HCT116 (cell line): ENCODE data around the gene ABHD4. TPM values are rescaled to one million over a fixed set of nuclear protein-coding genes. Genes with fewer than 3 reads are reported as not detected.

ENCODE experiments used
- ATAC-seq: fragments of 200-7000 bp; cut with Tn5 transposase; 2 replicates; pipeline ENCODE4 v1.9.1; 2020; ENCODE audit warnings: mild to moderate bottlenecking, moderate library complexity
- BruUV-seq: library from RNA; stranded (reverse); fragments of 400-500 nt; replicated peaks from 2 replicates; lab custom pipeline; 2021; lab: Mats Ljungman, UMichigan
- CTCF ChIA-PET: fragments of 300-600 bp; sonication (Branson Sonifier 250); formaldehyde crosslinking; loops from one replicate; lab custom pipeline; 2021; ENCODE audit warnings: antibody characterized with exemption; lab: Charles Lee
- POLR2A ChIA-PET: fragments of 300-600, 350-600 bp; sonication (Branson Sonifier 250); formaldehyde crosslinking; loops from one replicate; lab custom pipeline; 2021; ENCODE audit warnings: antibody characterized with exemption; lab: Charles Lee
- RAD21 ChIA-PET, 2 experiments: fragments of 300-600 bp; sonication (Branson Sonifier 250); formaldehyde crosslinking; loops; one replicate each; lab custom pipeline; 2023; ENCODE audit warnings: low total read pairs in 2 of 2; ENCODE audit not compliant: uncharacterized antibody in 2 of 2, unreplicated experiment in 2 of 2, low non-redundant PET in 1 of 2; lab: Charles Lee
- DNase-seq: peaks from one replicate; pipeline ENCODE4 v3.0.0-alpha.2; 2010; ENCODE audit warnings: low read depth, low spot score
- H2AFZ ChIP-seq: fragments of 200-600 bp; shearing (Covaris generic), sonication (generic); 2 replicates; pipeline ENCODE4 v1.6.1; 2017; ENCODE audit warnings: low read depth, mixed run types, mixed read lengths, antibody characterized with exemption, low read length; ENCODE audit not compliant: poor library complexity, severe bottlenecking
- H3K27ac ChIP-seq: 2 replicates; pipeline ENCODE4 v1.5.1; 2012; ENCODE audit warnings: low read depth, low read length
- H3K27me3 ChIP-seq: fragments of 200-600 bp; sonication (generic); 2 replicates; pipeline ENCODE4 v1.6.1; 2016; ENCODE audit warnings: mixed run types, low read length, mixed read lengths; ENCODE audit not compliant: insufficient read depth
- H3K36me3 ChIP-seq, 2 experiments: fragments of 200-500 bp in 1 of 2; fragments of 200-600 bp in 1 of 2; sonication (Bioruptor generic) in 1 of 2; sonication (generic) in 1 of 2; 2 replicates each; pipeline versions ENCODE4 v1.5.1 to v1.6.1; 2014 to 2016; ENCODE audit warnings: low read length in 2 of 2, inconsistent platforms in 1 of 2, mixed read lengths in 1 of 2, mixed run types in 1 of 2; ENCODE audit not compliant: insufficient read depth in 2 of 2, control insufficient read depth in 1 of 2
- H3K4me1 ChIP-seq, 2 experiments: fragments of 200-600 bp in 1 of 2; sonication (generic) in 1 of 2; 2 replicates each; pipeline versions ENCODE4 v1.5.1 to v1.6.1; 2012 to 2017; ENCODE audit warnings: low read length in 2 of 2, inconsistent platforms in 1 of 2, mild to moderate bottlenecking in 1 of 2, mixed read lengths in 1 of 2, mixed run types in 1 of 2, moderate library complexity in 1 of 2; ENCODE audit not compliant: insufficient read depth in 2 of 2, control insufficient read depth in 1 of 2
- H3K4me2 ChIP-seq: fragments of 200-600 bp; sonication (generic); 2 replicates; pipeline ENCODE4 v1.6.1; 2017; ENCODE audit warnings: mixed run types, low read length, mixed read lengths
- H3K4me3 ChIP-seq, 2 experiments: fragments of 200-600 bp in 1 of 2; sonication (generic) in 1 of 2; replicated peaks in 1 of 2; 2 replicates each; pipeline ENCODE4 v1.5.1; 2011 to 2016; ENCODE audit warnings: low read length in 2 of 2, control low read depth in 1 of 2, low read depth in 1 of 2, mild to moderate bottlenecking in 1 of 2, mixed read lengths in 1 of 2, mixed run types in 1 of 2
- H3K79me2 ChIP-seq: fragments of 200-600 bp; sonication (generic); 2 replicates; pipeline ENCODE4 v1.6.1; 2017; ENCODE audit warnings: mild to moderate bottlenecking, mixed run types, low read length, moderate library complexity, mixed read lengths; ENCODE audit not compliant: insufficient read depth
- H3K9ac ChIP-seq: fragments of 200-600 bp; sonication (generic); 2 replicates; pipeline ENCODE4 v1.6.1; 2016; ENCODE audit warnings: low read length, mixed read lengths
- H3K9me2 ChIP-seq: fragments of 200-600 bp; sonication (generic), shearing (Covaris generic); 2 replicates; pipeline ENCODE4 v1.6.1; 2017; ENCODE audit warnings: mixed run types, mild to moderate bottlenecking, moderate library complexity; ENCODE audit not compliant: insufficient read depth
- H3K9me3 ChIP-seq, 2 experiments: fragments of 200-500 bp in 1 of 2; fragments of 200-600 bp in 1 of 2; sonication (Bioruptor generic) in 1 of 2; sonication (generic) in 1 of 2; 2 replicates each; pipeline ENCODE4 v1.6.1; 2014 to 2017; ENCODE audit warnings: low read length in 2 of 2, mixed read lengths in 2 of 2, inconsistent platforms in 1 of 2, low read depth in 1 of 2, mild to moderate bottlenecking in 1 of 2, mixed run types in 1 of 2, moderate library complexity in 1 of 2; ENCODE audit not compliant: control insufficient read depth in 1 of 2, insufficient read depth in 1 of 2
- H4K20me1 ChIP-seq: fragments of 200-600 bp; sonication (generic), shearing (Covaris generic); 2 replicates; pipeline ENCODE4 v1.6.1; 2017; ENCODE audit warnings: mixed run types, mild to moderate bottlenecking, moderate library complexity; ENCODE audit not compliant: insufficient read depth
- ELF1 ChIP-seq: IDR thresholded peaks from 2 replicates; pipeline ENCODE4 v1.6.1; 2012; ENCODE audit warnings: low read depth, borderline replicate concordance
- FOSL1 ChIP-seq: IDR thresholded peaks from 2 replicates; pipeline ENCODE4 v1.6.1; 2012; ENCODE audit warnings: low read depth
- SIN3A ChIP-seq: IDR thresholded peaks from 2 replicates; pipeline ENCODE4 v1.6.1; 2012; ENCODE audit warnings: low read depth
- SRF ChIP-seq: IDR thresholded peaks from 2 replicates; pipeline ENCODE4 v1.6.1; 2012; ENCODE audit warnings: low read depth
- TCF7L2 ChIP-seq: IDR thresholded peaks from 2 replicates; pipeline ENCODE4 v1.7.0; 2011; ENCODE audit warnings: borderline replicate concordance, inconsistent platforms; ENCODE audit not compliant: insufficient read depth, insufficient read length; ENCODE audit errors: extremely low read depth
- ZFX ChIP-seq: fragments of 450-650 bp; IDR thresholded peaks from 2 replicates; pipeline ENCODE4 v1.6.1; 2017
- intact Hi-C: fragments of 100-400 bp; cut with micrococcal nuclease; formaldehyde crosslinking; loops from 2 replicates; pipeline ENCODE4 v1.10.0; 2022
- total RNA-seq: library from RNA; stranded (reverse); gene quantifications from one replicate; pipeline ENCODE4 v1.2.1, GENCODE V29; 2021; ENCODE audit not compliant: unreplicated experiment
- TF ChIP-seq, protein P1 (sequence below): IDR thresholded peaks from 2 replicates; pipeline ENCODE4 v1.6.1; 2012
- TF ChIP-seq, protein P2 (sequence below), 3 experiments: fragments of 200-600 bp in 1 of 3; sonication (generic) in 1 of 3; IDR thresholded peaks in 2 of 3; conservative IDR thresholded peaks in 1 of 3; 2 replicates each; pipeline ENCODE4 v1.5.1; 2012 to 2017; ENCODE audit warnings: low read depth in 2 of 3, low read length in 2 of 3, antibody characterized with exemption in 1 of 3, borderline replicate concordance in 1 of 3, control low read depth in 1 of 3, mild to moderate bottlenecking in 1 of 3, mixed read lengths in 1 of 3, mixed run types in 1 of 3, moderate library complexity in 1 of 3; ENCODE audit not compliant: insufficient read depth in 1 of 3
- TF ChIP-seq, protein P3 (sequence below): IDR thresholded peaks from 2 replicates; pipeline ENCODE4 v1.6.1; 2012; ENCODE audit warnings: low read depth

Gene ABHD4
- total RNA-seq, 1 experiment from 2014 or later = 9.4 TPM

DNA sequence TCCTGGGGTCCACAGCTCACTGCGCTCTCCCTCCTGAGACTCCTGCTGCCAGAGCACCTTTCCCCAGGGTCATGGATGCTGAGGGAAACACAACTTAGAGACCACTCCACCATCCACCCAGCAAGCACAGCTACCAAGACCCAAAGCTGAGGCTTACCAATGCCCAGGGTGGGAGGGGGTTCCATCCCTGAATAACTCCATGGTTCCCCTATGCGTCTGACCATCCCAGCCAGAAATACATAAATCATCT, 45.3 kb upstream of the ABHD4 start:
- ATAC-seq = no peak
- CTCF ChIA-PET = no interaction called here
- POLR2A ChIA-PET = no interaction called here

More for the DNA sequence above, 45.3 kb upstream of the ABHD4 start:
- Histone ChIP-seq H3K9ac (no peak overlapping the region), H3K27ac (no peak overlapping the region), H3K9me3 (no peaks in the 10 kb centered on the region), H3K79me2 (no peaks in the 10 kb centered on the region), H3K4me1 (peaks cover 3 to 13% of the 10 kb centered on the region in 2 experiments; a peak in 3 of 4 replicates), H4K20me1 (no peaks in the 10 kb centered on the region), H3K4me2 (no peak overlapping the region), H3K9me2 (no peaks in the 10 kb centered on the region), H3K4me3 (no peak overlapping the region), H2AFZ (no peak overlapping the region), H3K27me3 (no peaks in the 10 kb centered on the region), H3K36me3 (no peaks in the 10 kb centered on the region)
- BruUV-seq = no TSS peak
- intact Hi-C loops = no loop called here
- RAD21 ChIA-PET = no interaction called here
- TF ChIP-seq, protein P1, sequence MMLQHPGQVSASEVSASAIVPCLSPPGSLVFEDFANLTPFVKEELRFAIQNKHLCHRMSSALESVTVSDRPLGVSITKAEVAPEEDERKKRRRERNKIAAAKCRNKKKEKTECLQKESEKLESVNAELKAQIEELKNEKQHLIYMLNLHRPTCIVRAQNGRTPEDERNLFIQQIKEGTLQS = no peak
- TF ChIP-seq, protein P2, sequence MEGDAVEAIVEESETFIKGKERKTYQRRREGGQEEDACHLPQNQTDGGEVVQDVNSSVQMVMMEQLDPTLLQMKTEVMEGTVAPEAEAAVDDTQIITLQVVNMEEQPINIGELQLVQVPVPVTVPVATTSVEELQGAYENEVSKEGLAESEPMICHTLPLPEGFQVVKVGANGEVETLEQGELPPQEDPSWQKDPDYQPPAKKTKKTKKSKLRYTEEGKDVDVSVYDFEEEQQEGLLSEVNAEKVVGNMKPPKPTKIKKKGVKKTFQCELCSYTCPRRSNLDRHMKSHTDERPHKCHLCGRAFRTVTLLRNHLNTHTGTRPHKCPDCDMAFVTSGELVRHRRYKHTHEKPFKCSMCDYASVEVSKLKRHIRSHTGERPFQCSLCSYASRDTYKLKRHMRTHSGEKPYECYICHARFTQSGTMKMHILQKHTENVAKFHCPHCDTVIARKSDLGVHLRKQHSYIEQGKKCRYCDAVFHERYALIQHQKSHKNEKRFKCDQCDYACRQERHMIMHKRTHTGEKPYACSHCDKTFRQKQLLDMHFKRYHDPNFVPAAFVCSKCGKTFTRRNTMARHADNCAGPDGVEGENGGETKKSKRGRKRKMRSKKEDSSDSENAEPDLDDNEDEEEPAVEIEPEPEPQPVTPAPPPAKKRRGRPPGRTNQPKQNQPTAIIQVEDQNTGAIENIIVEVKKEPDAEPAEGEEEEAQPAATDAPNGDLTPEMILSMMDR (IDR thresholded peaks at IDR 0.05 in 2 of 3, conservative IDR thresholded peaks at IDR 0.05 in 1 of 3; ENCODE audit: borderline replicate concordance in 1 of 3, insufficient read depth in 1 of 3, low read depth in 2 of 3, low read length in 2 of 3) = no peak
- no peak for TF ChIP-seq TCF7L2
- no peak for TF ChIP-seq FOSL1
- TF ChIP-seq ZFX = no peak
- TF ChIP-seq SRF = no peak
- no peak for TF ChIP-seq ELF1
- TF ChIP-seq, protein P3, sequence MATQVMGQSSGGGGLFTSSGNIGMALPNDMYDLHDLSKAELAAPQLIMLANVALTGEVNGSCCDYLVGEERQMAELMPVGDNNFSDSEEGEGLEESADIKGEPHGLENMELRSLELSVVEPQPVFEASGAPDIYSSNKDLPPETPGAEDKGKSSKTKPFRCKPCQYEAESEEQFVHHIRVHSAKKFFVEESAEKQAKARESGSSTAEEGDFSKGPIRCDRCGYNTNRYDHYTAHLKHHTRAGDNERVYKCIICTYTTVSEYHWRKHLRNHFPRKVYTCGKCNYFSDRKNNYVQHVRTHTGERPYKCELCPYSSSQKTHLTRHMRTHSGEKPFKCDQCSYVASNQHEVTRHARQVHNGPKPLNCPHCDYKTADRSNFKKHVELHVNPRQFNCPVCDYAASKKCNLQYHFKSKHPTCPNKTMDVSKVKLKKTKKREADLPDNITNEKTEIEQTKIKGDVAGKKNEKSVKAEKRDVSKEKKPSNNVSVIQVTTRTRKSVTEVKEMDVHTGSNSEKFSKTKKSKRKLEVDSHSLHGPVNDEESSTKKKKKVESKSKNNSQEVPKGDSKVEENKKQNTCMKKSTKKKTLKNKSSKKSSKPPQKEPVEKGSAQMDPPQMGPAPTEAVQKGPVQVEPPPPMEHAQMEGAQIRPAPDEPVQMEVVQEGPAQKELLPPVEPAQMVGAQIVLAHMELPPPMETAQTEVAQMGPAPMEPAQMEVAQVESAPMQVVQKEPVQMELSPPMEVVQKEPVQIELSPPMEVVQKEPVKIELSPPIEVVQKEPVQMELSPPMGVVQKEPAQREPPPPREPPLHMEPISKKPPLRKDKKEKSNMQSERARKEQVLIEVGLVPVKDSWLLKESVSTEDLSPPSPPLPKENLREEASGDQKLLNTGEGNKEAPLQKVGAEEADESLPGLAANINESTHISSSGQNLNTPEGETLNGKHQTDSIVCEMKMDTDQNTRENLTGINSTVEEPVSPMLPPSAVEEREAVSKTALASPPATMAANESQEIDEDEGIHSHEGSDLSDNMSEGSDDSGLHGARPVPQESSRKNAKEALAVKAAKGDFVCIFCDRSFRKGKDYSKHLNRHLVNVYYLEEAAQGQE = no peak
- TF ChIP-seq SIN3A = no peak
- no peak for DNase-seq
